Stimulated activated naive CD4-positive, alpha-beta T cell (primary cell): Measurements from ENCODE around the gene CHAT.
"Not testable (repeated sequence)": the region's sequence is repeated elsewhere in the genome, so short reads cannot be mapped to it uniquely, and the experiment has no call there.

ENCODE experiments used
- DNase-seq, 6 experiments: peaks; one replicate each; lab custom pipeline; 2025; lab: John Stamatoyannopoulos, UW

CHAT gene

DNA sequence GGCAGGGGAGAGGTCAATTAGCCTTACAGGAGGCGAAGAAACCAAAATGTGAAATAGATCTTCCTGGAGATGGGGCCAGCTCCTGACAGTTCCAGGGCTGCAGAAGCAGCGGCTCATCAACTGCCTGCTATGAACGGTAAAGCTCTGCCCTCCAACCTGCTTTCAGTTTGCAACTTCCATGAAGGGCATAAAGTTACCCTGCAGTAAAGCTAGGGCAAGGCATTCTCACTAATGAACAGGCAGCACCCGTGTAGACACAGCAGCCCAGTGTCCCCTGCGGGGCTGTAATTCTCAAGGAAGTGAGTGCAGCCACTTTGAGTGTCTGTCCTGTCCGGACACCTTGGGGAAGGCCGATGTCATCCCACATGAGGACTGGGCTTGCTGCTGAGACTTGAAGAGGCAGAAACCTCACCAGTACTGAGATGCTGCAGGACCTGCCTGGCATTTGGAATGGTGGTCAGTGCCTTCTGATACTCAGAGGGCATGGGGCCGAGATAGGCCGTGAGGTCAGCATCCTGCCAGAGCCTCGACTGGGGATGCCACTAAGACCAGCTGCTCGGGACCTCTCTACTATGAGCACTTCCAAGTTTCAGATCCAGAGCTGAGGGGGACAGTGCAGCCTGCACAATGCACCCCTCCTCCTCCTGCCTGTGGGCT is 39.6 kb downstream of the CHAT start:
- no peak for DNase-seq

DNA sequence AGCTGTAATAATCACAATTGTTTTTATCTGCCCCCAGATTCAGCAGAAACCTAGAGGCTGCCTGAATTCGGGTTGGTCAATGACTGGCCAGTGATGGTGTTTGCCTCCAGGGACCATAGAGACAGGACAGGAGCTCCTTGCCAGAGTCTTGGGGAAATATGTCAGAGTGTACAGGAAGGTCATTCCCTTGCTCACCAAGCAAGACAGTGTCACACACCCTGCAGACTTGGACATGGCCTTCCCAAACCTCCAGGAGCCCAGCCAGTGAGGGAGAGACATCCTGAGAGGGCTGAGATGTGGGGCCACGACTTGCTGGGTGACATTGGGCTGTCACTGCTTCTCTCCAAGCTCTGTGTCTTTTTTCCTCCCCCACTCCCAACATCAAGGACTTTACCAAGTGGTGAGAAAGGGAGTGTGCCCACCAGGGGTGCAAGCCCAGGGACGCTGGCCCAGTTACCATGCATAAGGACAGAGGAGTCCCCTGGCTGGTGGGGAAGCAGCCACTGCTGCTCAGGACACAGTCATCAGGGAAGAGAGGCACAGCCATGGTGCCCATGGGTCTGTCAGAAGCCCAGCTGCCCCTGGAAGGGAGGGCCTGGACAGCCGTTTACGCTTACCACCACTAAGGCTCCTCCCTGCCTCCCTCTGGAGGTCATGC is 40.3 kb downstream of the CHAT start:
- no peak for DNase-seq

DNA sequence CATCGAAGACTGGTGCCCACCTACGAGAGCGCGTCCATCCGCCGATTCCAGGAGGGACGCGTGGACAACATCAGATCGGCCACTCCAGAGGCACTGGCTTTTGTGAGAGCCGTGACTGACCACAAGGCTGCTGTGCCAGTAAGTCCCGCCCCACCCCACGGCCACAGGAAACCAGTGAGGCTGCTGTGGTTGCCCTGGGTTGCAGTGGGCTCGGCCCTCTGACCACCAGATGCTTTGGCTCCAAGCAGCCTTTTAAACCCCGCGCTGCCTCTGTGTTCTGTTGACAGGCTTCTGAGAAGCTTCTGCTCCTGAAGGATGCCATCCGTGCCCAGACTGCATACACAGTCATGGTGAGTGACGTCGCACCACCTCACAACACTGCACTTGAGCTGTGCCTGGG is 41.3 kb downstream of the CHAT start:
- no peak for DNase-seq

DNA sequence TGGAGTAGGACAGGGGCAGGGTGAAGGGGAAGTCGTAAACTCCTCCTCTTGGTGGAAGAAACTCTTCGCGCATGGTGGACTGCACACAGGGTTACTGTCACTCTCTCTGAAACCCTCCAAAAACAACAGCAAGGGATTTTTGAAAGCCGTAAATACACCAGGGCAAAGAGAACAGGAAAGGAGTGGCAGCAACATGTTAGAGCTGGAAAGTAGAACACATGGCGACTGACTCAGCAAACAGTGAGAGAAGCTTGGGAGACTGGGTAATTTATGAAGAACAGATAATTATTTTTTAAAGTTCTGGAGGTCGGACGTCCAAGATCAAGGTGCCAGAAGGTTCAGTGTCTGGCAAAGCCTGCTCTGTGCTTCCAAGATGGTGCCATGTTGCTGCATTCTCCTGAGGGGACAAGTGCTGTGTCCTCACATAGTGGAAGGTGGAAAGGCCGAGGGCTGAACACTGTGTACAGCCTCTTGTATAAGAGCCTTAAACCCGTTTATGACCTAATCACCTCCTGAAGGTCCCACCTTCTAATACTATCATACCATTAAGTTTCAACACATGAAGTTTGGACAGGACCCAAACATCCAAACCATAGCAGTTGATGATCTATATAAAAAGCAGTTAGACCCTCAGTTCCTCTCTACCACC is 43.1 kb downstream of the CHAT start:
- no peak for DNase-seq

DNA sequence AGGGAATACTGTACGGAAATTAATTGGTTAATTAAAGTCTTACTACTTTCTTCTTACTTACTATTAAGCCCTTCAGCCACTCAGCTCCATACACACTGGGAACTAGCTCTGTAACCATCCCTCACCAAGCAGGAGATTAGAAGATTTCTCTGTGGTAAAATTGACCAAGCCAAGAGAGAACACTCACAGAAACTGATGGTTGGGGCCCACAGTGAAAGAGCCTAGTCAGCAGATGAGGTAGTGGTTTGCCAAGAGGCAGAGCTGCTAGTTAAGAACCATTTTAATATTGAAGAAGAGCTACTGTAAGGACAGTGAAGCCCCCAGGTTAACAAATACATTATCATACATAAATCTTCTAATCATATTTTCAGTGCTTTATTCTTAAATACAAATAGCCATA is 43.8 kb downstream of the CHAT start:
- no peak for DNase-seq

DNA sequence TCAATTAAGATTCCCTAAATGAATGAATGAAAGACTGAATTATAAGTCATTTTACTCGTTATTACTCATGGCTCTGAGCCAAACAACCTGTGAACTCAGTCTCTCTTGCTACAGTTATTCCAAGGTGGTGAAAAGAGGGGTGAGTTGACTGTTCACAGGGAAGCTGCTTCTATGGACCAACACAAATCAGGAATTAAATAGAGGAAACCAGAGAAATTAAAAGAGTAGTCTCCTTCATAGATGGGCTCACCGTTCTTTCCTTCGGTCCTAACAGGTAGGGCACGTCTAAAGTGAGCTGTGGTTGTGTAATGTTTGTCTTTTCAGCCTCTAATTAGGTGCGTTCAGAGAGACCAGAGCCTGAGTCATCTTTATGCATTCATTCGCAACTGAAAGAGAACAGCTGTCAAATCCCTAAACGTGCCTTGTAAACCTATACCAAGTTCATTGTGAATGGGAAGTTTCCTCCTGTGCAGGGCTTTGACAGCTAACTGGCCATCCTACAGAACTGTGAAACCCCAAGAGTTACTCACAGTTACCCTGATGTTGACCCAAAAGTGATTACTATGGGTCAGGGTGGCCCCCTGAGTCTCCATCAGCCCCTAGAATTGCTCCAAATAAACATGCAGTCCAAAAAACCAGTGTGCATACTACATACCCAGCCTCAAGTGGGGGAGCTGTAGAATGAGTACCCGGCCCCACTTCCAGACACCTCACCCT is 47.5 kb downstream of the CHAT start:
- DNase-seq: no peak

DNA sequence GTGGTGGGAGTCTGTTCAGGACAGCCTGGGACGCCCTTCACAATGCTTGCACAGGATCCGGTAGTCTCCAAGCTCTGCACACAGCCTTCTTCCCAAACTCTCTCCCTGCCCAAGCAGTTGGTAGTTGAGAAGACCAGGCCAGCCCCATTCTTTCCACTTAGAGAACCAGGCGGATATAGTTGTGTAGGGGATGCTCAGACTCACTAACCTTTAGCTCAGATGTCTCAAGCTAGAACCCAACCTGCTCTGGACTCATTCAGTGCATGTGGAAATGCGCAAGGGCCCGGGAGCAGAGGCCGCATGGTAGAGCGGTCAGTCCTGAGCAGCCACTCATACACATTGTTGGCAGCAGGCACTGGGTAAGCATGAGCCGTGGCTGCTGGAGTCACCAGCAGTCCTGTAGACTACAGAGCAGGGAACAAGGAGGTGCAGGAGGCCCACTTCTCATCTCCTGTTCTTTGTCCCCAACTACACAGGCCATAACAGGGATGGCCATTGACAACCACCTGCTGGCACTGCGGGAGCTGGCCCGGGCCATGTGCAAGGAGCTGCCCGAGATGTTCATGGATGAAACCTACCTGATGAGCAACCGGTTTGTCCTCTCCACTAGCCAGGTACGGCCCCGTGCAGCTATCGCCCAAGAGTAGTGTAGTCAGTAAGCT is 48.5 kb downstream of the CHAT start:
- DNase-seq: no peak

DNA sequence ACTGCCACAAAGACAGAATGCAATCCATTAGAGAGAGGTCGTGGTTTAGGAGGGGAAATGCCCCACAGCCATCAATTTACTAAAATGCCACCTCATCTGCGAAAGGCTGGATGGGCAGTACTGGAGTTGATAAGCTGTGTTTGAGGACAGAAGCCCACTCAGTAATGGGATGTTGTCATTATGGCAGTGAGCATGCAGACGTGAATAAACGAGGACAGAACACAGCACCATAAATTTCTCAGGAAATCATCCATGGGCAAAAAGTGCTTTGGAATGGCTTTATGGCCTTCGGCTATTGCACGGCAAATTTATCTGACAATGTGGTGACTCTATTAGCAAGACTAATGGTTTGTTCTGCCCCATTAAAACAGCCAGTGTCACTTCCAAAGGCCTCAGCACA is 49.8 kb downstream of the CHAT start:
- DNase-seq: no peak

DNA sequence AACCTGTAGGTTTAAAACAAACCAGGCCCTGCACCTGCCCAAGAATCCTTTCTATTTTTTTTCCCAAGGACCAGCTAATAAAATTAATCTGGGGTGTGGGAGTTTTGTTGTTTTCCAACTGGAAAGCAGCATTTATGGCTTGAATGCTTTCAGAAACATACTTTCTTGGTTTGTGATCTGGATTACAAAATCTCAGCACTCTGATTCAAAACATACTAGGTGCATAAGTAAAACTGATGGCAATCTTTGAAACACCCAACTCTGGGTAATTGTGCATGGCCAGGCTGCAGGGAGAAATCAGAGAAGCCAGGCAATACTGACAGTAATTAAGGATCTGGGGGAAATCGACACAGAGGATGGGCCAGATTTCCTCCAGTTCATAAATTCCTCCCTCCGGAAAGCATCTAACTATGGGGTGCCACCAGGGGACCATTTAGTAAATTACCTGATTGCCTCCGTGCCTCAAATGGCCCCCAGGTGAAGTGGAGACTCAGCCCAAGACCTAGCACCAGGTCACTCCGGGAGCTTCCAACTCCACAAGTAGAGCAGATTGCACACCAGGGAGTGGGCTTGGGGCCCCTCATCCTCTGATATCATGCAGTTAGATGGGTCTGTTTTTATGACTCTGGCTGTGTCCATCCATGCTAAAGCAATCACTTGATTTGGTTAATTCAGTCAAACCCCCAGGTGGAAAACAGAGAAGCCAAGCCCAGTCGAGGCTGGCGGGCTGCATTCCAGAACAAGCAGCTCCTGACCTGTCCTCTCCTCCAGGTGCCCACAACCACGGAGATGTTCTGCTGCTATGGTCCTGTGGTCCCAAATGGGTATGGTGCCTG is 50.4 kb downstream of the CHAT start:
- DNase-seq: no peak

DNA sequence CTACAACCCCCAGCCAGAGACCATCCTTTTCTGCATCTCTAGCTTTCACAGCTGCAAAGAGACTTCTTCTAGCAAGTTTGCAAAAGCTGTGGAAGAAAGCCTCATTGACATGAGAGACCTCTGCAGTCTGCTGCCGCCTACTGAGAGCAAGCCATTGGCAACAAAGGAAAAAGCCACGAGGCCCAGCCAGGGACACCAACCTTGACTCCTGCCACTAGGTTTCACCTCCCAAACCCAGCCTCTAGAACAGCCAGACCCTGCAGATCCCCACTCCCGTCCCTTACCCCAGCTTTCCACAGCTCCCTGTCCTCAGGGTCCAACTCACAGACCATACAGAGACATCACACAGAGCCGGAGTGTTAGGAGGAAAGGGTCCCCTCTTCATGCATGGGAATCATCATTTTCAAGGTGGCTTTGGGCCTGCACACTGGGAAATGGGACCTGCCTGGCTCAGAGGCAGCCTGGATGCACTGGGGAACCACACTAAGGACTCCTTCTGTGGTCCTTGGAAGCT is 51.1 kb downstream of the CHAT start:
- no peak for DNase-seq

DNA sequence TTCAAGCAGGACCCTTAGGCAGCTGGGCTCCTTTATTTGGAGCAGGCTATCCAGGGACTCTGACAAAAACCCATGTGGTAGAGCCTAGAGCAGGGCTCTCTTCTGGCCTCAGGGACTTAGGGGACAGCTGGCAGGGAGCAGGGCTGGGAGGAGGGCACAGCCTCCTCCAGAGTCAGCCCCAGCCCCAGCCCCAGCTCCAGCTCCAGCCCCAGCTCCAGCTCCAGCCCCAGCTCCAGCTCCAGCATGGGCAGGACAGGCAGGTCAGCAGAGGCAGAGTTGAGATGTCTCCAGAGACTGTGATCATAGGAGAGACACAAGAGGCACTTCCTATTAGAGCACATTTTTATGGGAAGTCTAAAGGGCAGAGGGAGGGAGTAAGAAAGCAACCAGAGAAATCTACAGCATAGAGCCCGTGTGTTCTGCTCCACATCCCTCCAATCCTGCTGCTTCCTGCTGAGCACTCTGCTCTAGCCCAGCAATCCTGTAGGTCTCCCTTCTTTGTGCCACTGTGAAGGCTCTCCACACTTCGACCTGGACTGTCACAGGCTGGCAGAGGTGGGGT is 52.3 kb downstream of the CHAT start:
- DNase-seq: no peak

DNA sequence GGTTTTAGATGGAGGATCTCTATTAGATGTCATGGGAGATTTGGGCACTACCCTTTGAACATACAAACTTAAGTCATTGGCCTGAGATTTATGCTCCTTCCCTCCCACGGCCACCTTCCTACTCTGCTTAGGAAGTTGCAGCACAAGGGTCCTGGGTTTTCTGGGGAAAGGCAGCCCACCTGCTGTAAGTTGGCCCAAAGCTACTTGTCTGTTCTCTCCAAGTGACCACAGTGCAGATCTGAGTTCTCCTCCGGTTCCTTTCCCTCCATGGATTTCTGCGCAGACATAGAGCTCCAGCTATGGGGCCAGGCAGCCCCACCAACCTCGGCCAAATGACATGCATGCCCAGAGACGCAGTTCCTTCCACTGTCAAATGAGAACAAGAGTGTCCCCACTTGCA is 52.8 kb downstream of the CHAT start:
- no peak for DNase-seq

DNA sequence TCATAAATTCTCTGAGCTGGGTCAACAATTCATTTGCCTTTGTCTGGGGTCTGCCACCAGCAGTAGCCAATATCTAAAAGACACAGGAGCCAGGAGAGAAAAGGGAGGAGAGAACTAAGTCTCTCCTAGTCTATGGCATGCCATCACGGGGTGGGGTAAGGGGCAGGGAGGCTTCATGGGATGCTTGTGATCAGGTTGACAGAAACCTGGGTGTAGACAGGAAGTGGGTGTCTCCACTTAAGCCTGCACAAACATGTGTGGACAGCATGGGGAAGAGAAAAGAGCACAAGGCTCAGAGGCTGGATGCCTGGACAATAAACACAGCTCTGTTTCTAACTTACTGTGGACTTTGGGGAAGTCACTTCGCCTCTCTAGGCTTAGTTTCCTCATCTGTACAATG is 54.2 kb downstream of the CHAT start:
- DNase-seq: no peak

DNA sequence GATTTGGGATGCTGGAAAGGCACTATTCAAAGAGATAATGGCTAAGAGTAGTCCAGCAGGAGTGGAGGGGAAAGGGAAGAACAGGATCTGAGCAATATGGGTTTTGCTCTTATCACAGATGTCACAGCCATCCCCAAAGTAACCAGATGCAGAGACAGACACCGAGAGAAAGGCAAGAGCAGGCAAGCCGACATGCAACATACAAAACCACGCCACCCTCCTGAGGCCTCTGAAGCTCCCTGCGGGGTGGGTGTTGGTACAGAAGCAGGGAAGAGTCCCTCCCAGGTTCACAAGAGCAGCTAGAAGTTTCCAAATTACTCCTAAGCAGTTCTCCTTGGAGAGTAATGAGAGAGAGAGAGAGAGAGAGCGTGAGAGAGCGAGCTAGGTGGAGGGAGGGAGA is 54.8 kb downstream of the CHAT start:
- DNase-seq: no peak

DNA sequence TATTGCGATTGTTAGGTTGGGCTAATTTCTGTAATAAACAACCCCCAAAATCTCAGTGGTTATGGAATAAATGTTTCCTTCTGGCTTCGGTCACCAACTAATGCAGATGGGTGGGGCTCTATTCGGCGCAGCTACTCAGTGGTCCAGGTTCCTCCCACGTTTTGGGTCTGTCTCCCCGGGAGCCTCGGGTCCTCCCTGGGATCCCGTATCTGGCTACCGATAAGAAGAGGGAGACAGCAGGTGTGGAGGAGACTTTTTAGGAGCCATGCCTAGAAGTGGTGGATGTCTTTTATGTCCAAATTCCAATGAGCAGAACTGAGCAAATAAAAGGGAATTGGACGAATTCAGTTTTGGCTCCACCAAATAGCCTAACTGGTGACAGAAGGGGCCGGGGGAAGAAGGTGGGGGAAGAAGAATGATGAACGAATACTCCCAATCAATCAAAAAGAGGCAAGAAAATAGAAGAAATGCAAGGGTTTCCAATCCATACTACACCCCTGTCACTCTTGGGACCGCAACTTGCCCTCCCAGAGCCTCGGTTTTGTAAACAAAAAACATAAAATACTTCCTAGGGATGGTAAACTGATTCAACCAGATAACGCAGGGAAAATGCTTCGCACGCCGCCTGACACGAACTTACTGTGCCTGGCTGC is 65.1 kb downstream of the CHAT start:
- no peak for DNase-seq

DNA sequence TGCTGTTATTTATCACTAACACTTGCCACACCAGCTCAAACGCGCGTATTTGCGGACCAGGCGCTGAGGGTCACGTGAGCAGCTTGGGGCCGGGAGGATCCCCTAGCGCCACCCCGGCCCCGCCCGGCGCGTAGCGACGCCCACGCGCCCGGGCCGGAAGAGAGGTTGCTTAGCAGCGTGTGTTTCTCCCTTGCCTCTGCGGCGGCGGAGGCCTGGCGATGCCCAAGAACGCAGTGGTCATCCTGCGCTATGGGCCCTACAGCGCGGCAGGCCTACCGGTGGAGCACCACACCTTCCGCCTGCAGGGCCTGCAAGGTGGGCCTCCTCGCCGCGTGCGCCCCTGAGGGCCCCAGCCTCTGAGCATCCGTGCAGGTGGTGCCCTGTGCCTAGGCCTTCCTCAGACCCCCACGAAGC is 65.7 kb downstream of the CHAT start, which contains the start of gene C10orf53:
Gene C10orf53 (plus strand): TSS at position 172 of the 414 bp plus-strand sequence. CDS start 47 bp downstream, at position 219.
- DNase-seq: no peak

DNA sequence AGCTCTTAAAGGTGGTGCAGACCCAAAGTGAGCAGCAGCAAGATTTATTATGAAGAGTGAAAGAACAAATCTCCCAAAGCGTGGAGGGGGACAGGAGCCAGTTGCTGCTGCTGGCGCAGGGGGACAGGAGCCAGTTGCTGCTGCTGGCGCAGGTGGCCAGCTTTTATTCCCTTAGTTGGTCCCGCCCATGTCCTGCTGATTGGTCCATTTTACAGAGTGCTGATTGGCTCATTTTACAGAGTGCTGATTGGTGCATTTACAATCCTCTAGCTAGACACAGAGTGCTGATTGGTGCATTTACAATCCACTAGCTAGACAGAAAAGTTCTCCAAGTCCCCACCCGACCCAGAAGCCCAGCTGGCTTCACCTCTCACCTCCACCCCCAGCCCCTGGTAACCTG is 68.6 kb downstream of the CHAT start:
- DNase-seq: not testable (repeated sequence)

DNA sequence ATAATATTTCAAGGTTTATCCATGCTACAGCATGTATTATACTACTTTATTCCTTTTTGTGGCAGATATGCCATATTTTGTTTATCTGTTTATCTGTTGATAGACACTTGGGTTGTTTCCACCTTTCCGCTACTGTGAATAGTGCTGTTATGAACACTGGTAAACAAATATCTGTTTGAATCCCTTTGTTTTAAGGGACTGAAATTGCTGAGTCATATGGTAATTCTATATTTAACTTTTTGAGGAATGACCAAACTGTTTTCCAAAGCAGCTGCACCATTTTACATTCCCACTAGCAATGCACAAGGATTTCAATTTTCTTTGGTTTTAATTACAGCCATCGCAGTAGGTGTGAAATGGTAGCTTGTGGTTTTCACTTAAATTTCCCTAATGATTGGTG is 69.0 kb downstream of the CHAT start:
- DNase-seq: no peak

DNA sequence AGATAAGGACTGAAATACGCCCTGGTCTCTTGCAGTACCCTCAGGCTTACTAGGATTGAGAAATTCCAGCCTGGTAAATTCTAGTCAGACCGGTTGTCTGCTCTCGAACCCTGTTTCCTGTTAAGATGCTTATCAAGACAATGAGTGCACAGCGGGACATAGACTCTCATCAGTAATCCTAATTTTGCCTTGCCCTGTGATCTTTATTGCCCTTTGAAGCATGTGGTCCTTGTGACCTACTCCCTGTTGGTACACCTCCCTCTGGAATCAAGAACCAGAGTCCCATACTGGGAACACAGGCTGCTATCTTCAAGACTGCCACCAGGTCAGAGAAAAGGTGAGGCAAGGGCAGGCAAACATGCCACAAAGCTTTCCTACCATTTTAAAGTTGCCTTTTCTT is 72.8 kb downstream of the CHAT start:
- no peak for DNase-seq

DNA sequence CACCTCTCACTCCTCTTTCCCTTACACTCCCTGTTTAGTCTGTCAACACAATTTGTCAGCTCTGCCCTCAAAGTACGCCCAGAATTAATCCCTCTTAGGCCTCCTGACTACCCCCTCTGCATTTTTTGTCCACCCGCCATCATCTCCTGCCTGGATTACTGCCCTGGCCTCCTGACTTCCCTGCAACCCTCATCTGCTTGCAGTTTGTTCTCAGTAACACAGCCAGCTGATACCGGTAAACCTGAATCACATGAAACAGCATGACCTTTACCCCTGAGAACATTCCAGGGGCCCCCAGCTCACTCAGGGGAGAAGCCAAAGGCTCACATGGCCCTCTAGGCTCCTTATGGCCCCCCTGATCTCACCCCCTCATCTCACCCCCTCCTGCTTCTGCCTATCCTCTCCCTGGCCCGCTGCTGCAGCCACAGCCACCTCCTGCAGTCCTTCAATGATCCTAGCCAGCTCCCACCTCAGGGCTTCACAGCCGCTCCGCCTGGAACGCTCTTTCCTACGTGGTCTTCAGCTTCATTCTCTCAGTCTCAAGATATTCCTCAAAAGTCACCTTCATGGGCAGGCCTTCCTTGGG is 74.5 kb downstream of the CHAT start:
- DNase-seq: no peak
